Erythroblast (primary cell): Measurements from ENCODE around the gene NTF3.

Source experiments
- GATA1 ChIP-seq: IDR thresholded peaks from 2 replicates; pipeline ENCODE4 v1.6.1; 2011; ENCODE audit warnings: low read depth, mild to moderate bottlenecking, control low read depth, low read length, moderate library complexity
- POLR2A ChIP-seq: IDR thresholded peaks from 2 replicates; pipeline ENCODE4 v1.6.1; 2011; ENCODE audit warnings: mild to moderate bottlenecking, low read length

- TF ChIP-seq POLR2A, result no peak
- TF ChIP-seq GATA1, result no peak
These were observed 88.9 kb downstream of the NTF3 start for GRCh38 chr12:5520831-5521230.
